H1 (cell line): ENCODE measurements around the gene CORO2B. TPM values are rescaled to one million over a fixed set of nuclear protein-coding genes. Genes with fewer than 3 reads are reported as not detected.

Source experiments
- CBX5 ChIP-seq: fragments of 300-800, 300-1000 bp; sonication (generic); IDR thresholded peaks from 2 replicates; pipeline ENCODE4 v1.7.1; 2016; ENCODE audit warnings: antibody characterized with exemption, low read length, low read depth
- CREB1 ChIP-seq: IDR thresholded peaks from 2 replicates; pipeline ENCODE4 v1.6.1; 2012; ENCODE audit warnings: inconsistent platforms
- KDM1A ChIP-seq: fragments of 200-600, 300-600 bp; sonication (generic); IDR thresholded peaks from 2 replicates; pipeline ENCODE4 v1.7.1; 2016; ENCODE audit warnings: mild to moderate bottlenecking, low read length, borderline replicate concordance
- POLR2AphosphoS5 ChIP-seq: IDR thresholded peaks from 2 replicates; pipeline ENCODE4 v1.6.1; 2011; ENCODE audit warnings: low read depth, low read length
- SIN3A ChIP-seq, 2 experiments: IDR thresholded peaks in 1 of 2; conservative IDR thresholded peaks in 1 of 2; 2 replicates each; pipeline ENCODE4 v1.6.1; 2011 to 2012; ENCODE audit warnings: low read length in 2 of 2, improper control_type of control experiment in 1 of 2, low read depth in 1 of 2, mild to moderate bottlenecking in 1 of 2
- SIX5 ChIP-seq: IDR thresholded peaks from 2 replicates; pipeline ENCODE4 v1.6.1; 2011; ENCODE audit warnings: mild to moderate bottlenecking, low read depth, low read length
- SRF ChIP-seq: IDR thresholded peaks from 2 replicates; pipeline ENCODE4 v1.6.1; 2011; ENCODE audit warnings: mild to moderate bottlenecking, low read depth, low read length, moderate library complexity
- polyA plus RNA-seq, 7 experiments: library from polyadenylated mRNA; depleted of rRNA in 3 of 7; stranded (reverse) in 5 of 7; unstranded in 2 of 7; fragments of >200 nt in 5 of 7; fragments of 200-250 nt in 2 of 7; gene quantifications; 1 replicate in 5 of 7; 2 replicates in 1 of 7; 4 replicates in 1 of 7; pipeline versions ENCODE4 v1.2.1 to v1.2.3, GENCODE V29; 2011 to 2013; ENCODE audit warnings: missing spikeins in 2 of 7, mixed read lengths in 2 of 7
- total RNA-seq: library from RNA; stranded (reverse); fragmentation: NEBNext Ultra II Directional; extraction: Animal tissue kit (Norgen Biotek cat#: 25700); gene quantifications from 2 replicates; pipeline ENCODE4 v1.2.1, GENCODE V29; 2021
- TF ChIP-seq, protein P1 (sequence below): IDR thresholded peaks from 2 replicates; pipeline ENCODE4 v1.6.1; 2012; ENCODE audit warnings: low read length, inconsistent platforms

Gene CORO2B
- total and polyA plus RNA-seq, 2 of the 8 experiments (the other 6 are each of a cell fraction or from before 2014, with no cell fraction given) = 3.4 to 6.7 TPM

GRCh38 chr15:68641376-68641775, 62.6 kb downstream of the CORO2B start (continued):
- TF ChIP-seq, protein P1, sequence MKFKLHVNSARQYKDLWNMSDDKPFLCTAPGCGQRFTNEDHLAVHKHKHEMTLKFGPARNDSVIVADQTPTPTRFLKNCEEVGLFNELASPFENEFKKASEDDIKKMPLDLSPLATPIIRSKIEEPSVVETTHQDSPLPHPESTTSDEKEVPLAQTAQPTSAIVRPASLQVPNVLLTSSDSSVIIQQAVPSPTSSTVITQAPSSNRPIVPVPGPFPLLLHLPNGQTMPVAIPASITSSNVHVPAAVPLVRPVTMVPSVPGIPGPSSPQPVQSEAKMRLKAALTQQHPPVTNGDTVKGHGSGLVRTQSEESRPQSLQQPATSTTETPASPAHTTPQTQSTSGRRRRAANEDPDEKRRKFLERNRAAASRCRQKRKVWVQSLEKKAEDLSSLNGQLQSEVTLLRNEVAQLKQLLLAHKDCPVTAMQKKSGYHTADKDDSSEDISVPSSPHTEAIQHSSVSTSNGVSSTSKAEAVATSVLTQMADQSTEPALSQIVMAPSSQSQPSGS = no peak
- TF ChIP-seq CBX5 = no peak
- no peak for TF ChIP-seq KDM1A
- TF ChIP-seq POLR2AphosphoS5 = no peak
- TF ChIP-seq SRF = no peak
- no peak for TF ChIP-seq CREB1
- no peak for TF ChIP-seq SIN3A (conservative IDR thresholded peaks at IDR 0.05 in 1 of 2, IDR thresholded peaks at IDR 0.05 in 1 of 2; ENCODE audit: low read depth in 1 of 2, low read length in 2 of 2)
- no peak for TF ChIP-seq SIX5
